Measurements from ENCODE around the gene ZNF423. TPM values are rescaled to one million over a fixed set of nuclear protein-coding genes. Genes with fewer than 3 reads are reported as not detected.

The ZNF423 gene
- polyA plus RNA-seq, 1 of the 3 experiments (the other 2 are of a cell fraction) = 1.2 TPM

DNA sequence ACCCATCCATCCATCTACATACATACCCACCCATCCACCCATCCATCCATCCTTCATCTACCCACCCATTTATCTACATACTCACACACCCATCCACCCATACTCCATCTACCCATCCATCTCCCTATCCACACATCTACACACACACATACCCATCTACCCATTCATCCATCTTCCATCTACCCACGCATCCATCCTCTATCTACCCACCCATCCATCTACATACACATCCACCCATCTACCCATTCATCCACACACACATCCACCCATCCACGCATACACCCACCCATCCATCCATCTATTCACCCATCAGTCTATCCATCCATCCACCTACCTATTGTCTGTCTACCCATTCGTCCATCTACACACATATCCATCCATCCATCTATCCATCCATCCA is 227.8 kb downstream of the ZNF423 start:
- H3K9me3 ChIP-seq = no peaks in the 10 kb centered on the region
- WGBS (ENCODE audit: low lambda C conversion rate) = 38% methylated on average over 3 of the region's 3 CpGs
- POLR2A ChIA-PET = no interaction called here

DNA sequence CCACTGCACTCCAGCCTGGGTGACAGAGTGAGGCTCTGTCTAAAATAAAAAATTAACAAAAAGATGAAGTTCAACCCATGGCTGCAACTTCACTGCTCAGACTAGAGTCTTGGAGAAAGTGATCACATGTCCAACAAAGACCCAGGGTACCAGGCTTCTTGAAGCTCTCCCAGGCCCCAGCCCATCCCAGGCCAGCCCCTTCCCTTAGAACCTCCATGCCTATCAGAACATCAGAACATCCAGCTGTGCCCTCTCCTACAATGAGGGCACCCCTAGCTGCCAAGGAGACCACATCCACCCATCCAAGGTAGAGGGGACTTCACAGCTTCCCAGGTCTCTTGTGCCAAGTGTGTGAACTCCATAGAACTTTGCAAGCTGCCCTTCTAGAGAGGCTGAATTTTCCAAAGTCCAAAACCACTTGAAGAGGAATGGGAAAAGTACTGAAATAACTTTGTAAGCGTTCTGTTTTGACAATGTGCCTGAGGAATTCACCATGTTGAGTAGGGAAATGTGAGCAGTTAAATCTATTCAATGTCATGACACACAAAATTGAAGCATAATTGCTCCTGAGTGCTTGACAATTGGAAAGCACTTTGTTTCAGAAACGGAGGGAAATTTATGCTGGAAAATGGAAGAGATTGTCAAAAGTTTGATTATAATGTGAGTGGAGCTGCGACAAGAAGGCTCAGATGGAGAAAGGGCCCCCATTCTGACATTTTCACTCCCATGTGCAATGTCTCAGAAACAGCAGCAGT is 230.4 kb downstream of the ZNF423 start:
- no peak overlapping the region for H3K4me2 ChIP-seq
- H3K9me3 ChIP-seq = no peaks in the 10 kb centered on the region
- H3K36me3 ChIP-seq (replicated peaks in 1 of 2; ENCODE audit: control insufficient read depth in 1 of 2, insufficient read depth in 2 of 2, low read length in 1 of 2) = no peaks in the 10 kb centered on the region
- H3K79me2 ChIP-seq (ENCODE audit: insufficient read depth) = no peaks in the 10 kb centered on the region
- ChIA-PET POLR2A (no interaction called here), CTCF (interaction anchor here (0.7 to 1.4 kb wide), 3 partner anchors 13 to 133 kb away, joined by 3 to 4 read pairs (median 3); no protein-coding TSS in a partner anchor)
- no peaks in the 10 kb centered on the region for H3F3A ChIP-seq (replicated peaks; ENCODE audit: insufficient read depth)
- H3K9ac ChIP-seq = no peak overlapping the region
- H2AFZ ChIP-seq (ENCODE audit: low read depth) = no peak overlapping the region
- H3K27ac ChIP-seq (ENCODE audit: low read depth in 2 of 2, low read length in 1 of 2) = no peak overlapping the region
- H3K27me3 ChIP-seq (ENCODE audit: insufficient read depth) = no peaks in the 10 kb centered on the region
- WGBS (ENCODE audit: low lambda C conversion rate) = 43% methylated on average over 3 of the region's 3 CpGs
- H3K9me2 ChIP-seq = no peaks in the 10 kb centered on the region
- peaks cover 12 to 27% of the 10 kb centered on the region in 2 experiments; a peak in 3 of 4 replicates for H3K4me1 ChIP-seq (ENCODE audit: control insufficient read depth in 1 of 2, insufficient read depth in 2 of 2, low read depth in 1 of 2, low read length in 1 of 2)
- H4K20me1 ChIP-seq (ENCODE audit: insufficient read depth) = no peaks in the 10 kb centered on the region
- DNase-seq = no peak
- H3K4me3 ChIP-seq (ENCODE audit: low read depth in 2 of 2, low read length in 1 of 2) = no peak overlapping the region
- TF ChIP-seq SMC3 (IDR thresholded peaks at IDR 0.05; ENCODE audit: low read depth, low read length) = no peak
- TF ChIP-seq GATA2 (CRISPR knock-in tag; IDR thresholded peaks at IDR 0.05) = no peak
- no peak for TF ChIP-seq MEF2A (IDR thresholded peaks at IDR 0.05; ENCODE audit: borderline replicate concordance, low read depth)
- TF ChIP-seq EZH2phosphoT487 (IDR thresholded peaks at IDR 0.05; ENCODE audit: borderline replicate concordance, low read depth) = no peak
- TF ChIP-seq, protein P1, sequence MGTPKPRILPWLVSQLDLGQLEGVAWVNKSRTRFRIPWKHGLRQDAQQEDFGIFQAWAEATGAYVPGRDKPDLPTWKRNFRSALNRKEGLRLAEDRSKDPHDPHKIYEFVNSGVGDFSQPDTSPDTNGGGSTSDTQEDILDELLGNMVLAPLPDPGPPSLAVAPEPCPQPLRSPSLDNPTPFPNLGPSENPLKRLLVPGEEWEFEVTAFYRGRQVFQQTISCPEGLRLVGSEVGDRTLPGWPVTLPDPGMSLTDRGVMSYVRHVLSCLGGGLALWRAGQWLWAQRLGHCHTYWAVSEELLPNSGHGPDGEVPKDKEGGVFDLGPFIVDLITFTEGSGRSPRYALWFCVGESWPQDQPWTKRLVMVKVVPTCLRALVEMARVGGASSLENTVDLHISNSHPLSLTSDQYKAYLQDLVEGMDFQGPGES (IDR thresholded peaks at IDR 0.05; ENCODE audit: low read depth, low read length) = no peak
- TF ChIP-seq JUND (IDR thresholded peaks at IDR 0.05) = no peak
- TF ChIP-seq TAF1 (IDR thresholded peaks at IDR 0.05; ENCODE audit: borderline replicate concordance, low read depth, low read length) = no peak
- no peak for TF ChIP-seq NRF1 (IDR thresholded peaks at IDR 0.05; ENCODE audit: low read depth, low read length)
- TF ChIP-seq YY1 (IDR thresholded peaks at IDR 0.05; ENCODE audit: low read depth) = no peak
- TF ChIP-seq FOXJ3 (CRISPR knock-in tag; IDR thresholded peaks at IDR 0.05) = no peak
- TF ChIP-seq, protein P2, sequence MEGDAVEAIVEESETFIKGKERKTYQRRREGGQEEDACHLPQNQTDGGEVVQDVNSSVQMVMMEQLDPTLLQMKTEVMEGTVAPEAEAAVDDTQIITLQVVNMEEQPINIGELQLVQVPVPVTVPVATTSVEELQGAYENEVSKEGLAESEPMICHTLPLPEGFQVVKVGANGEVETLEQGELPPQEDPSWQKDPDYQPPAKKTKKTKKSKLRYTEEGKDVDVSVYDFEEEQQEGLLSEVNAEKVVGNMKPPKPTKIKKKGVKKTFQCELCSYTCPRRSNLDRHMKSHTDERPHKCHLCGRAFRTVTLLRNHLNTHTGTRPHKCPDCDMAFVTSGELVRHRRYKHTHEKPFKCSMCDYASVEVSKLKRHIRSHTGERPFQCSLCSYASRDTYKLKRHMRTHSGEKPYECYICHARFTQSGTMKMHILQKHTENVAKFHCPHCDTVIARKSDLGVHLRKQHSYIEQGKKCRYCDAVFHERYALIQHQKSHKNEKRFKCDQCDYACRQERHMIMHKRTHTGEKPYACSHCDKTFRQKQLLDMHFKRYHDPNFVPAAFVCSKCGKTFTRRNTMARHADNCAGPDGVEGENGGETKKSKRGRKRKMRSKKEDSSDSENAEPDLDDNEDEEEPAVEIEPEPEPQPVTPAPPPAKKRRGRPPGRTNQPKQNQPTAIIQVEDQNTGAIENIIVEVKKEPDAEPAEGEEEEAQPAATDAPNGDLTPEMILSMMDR (IDR thresholded peaks at IDR 0.05) = no peak

More for the DNA sequence above, 227.8 kb downstream of the ZNF423 start:
- DNase-seq = no peak
- no peak overlapping the region for H3K4me2 ChIP-seq
- no peaks in the 10 kb centered on the region for H3K79me2 ChIP-seq (ENCODE audit: insufficient read depth)
- no peaks in the 10 kb centered on the region for H3K36me3 ChIP-seq (replicated peaks in 1 of 2; ENCODE audit: control insufficient read depth in 1 of 2, insufficient read depth in 2 of 2, low read length in 1 of 2)
- no peaks in the 10 kb centered on the region for H3K9me2 ChIP-seq
- no peaks in the 10 kb centered on the region for H3F3A ChIP-seq (replicated peaks; ENCODE audit: insufficient read depth)
- no peaks in the 10 kb centered on the region for H3K27me3 ChIP-seq (ENCODE audit: insufficient read depth)
- no peaks in the 10 kb centered on the region for H4K20me1 ChIP-seq (ENCODE audit: insufficient read depth)
- H3K4me3 ChIP-seq (ENCODE audit: low read depth in 2 of 2, low read length in 1 of 2) = no peak overlapping the region
- H3K27ac ChIP-seq (ENCODE audit: low read depth in 2 of 2, low read length in 1 of 2) = no peak overlapping the region
- H3K4me1 ChIP-seq (ENCODE audit: control insufficient read depth in 1 of 2, insufficient read depth in 2 of 2, low read depth in 1 of 2, low read length in 1 of 2) = peaks cover 11 to 12% of the 10 kb centered on the region in 2 experiments; a peak in 2 of 4 replicates
- H3K9ac ChIP-seq = no peak overlapping the region
- no peak overlapping the region for H2AFZ ChIP-seq (ENCODE audit: low read depth)
- CTCF ChIA-PET = no interaction called here
- TF ChIP-seq FOSL2 (IDR thresholded peaks at IDR 0.05; ENCODE audit: borderline replicate concordance, low read depth) = no peak
- TF ChIP-seq RAD21 (IDR thresholded peaks at IDR 0.05; ENCODE audit: low read length) = no peak
- TF ChIP-seq, protein P3, sequence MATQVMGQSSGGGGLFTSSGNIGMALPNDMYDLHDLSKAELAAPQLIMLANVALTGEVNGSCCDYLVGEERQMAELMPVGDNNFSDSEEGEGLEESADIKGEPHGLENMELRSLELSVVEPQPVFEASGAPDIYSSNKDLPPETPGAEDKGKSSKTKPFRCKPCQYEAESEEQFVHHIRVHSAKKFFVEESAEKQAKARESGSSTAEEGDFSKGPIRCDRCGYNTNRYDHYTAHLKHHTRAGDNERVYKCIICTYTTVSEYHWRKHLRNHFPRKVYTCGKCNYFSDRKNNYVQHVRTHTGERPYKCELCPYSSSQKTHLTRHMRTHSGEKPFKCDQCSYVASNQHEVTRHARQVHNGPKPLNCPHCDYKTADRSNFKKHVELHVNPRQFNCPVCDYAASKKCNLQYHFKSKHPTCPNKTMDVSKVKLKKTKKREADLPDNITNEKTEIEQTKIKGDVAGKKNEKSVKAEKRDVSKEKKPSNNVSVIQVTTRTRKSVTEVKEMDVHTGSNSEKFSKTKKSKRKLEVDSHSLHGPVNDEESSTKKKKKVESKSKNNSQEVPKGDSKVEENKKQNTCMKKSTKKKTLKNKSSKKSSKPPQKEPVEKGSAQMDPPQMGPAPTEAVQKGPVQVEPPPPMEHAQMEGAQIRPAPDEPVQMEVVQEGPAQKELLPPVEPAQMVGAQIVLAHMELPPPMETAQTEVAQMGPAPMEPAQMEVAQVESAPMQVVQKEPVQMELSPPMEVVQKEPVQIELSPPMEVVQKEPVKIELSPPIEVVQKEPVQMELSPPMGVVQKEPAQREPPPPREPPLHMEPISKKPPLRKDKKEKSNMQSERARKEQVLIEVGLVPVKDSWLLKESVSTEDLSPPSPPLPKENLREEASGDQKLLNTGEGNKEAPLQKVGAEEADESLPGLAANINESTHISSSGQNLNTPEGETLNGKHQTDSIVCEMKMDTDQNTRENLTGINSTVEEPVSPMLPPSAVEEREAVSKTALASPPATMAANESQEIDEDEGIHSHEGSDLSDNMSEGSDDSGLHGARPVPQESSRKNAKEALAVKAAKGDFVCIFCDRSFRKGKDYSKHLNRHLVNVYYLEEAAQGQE (IDR thresholded peaks at IDR 0.05; ENCODE audit: low read depth, low read length) = no peak
- no peak for TF ChIP-seq TAF1 (IDR thresholded peaks at IDR 0.05; ENCODE audit: borderline replicate concordance, low read depth, low read length)
